Suppressor macrophage (primary cell): ENCODE data around the gene AMOTL1.

Experiments used
- DNase-seq, 4 experiments: peaks; one replicate each; pipeline ENCODE4 v3.0.0-alpha.2; 2020 to 2022

AMOTL1 gene

GRCh38 chr11:94746721-94747120 is 21.4 kb upstream of the AMOTL1 start:
- no peak for DNase-seq

GRCh38 chr11:94747146-94747545 is 21.0 kb upstream of the AMOTL1 start:
- DNase-seq = peak in 3 of 4 experiments; percentile 9 to 27 (median 18)

- DNase-seq = no peak
Observed at GRCh38 chr11:94747601-94748041, 20.5 kb upstream of the AMOTL1 start.

- no peak for DNase-seq
Observed at GRCh38 chr11:94749369-94749768, 18.8 kb upstream of the AMOTL1 start.

- peak in 1 of 4 experiments; percentile 2 for DNase-seq
Observed at GRCh38 chr11:94750319-94751217, 17.6 kb upstream of the AMOTL1 start.

- no peak for DNase-seq
Observed at GRCh38 chr11:94751218-94751609, 16.9 kb upstream of the AMOTL1 start.

GRCh38 chr11:94751786-94752185 is 16.4 kb upstream of the AMOTL1 start:
- no peak for DNase-seq

GRCh38 chr11:94753630-94754029 is 14.5 kb upstream of the AMOTL1 start:
- no peak for DNase-seq

- DNase-seq = no peak
Observed at GRCh38 chr11:94754335-94754734, 13.8 kb upstream of the AMOTL1 start.

- DNase-seq = no peak
Observed at GRCh38 chr11:94754819-94755218, 13.3 kb upstream of the AMOTL1 start.

- no peak for DNase-seq
Observed at GRCh38 chr11:94755494-94755893, 12.7 kb upstream of the AMOTL1 start.

- peak in 2 of 4 experiments; percentile 17 to 21 for DNase-seq
Observed at GRCh38 chr11:94757037-94757735, 11.0 kb upstream of the AMOTL1 start.

- DNase-seq = no peak
Observed at GRCh38 chr11:94758666-94759065, 9.5 kb upstream of the AMOTL1 start.

GRCh38 chr11:94759522-94759921 is 8.6 kb upstream of the AMOTL1 start:
- DNase-seq = no peak

GRCh38 chr11:94760296-94760695 is 7.9 kb upstream of the AMOTL1 start:
- DNase-seq = no peak

- peak in 3 of 4 experiments; percentile 17 to 28 (median 25) for DNase-seq
Observed at GRCh38 chr11:94762208-94762607, 5.9 kb upstream of the AMOTL1 start.

- no peak for DNase-seq
Observed at GRCh38 chr11:94762995-94763394, 5.2 kb upstream of the AMOTL1 start.

- no peak for DNase-seq
Observed at GRCh38 chr11:94766713-94767206, 1.4 kb upstream of the AMOTL1 start.

- no peak for DNase-seq
Observed at GRCh38 chr11:94767291-94767690, 865 bp upstream of the AMOTL1 start.

GRCh38 chr11:94768602-94769541 is 716 bp downstream of the AMOTL1 start:
- DNase-seq = peak; percentile 8 to 52 (median 30)

- DNase-seq = no peak
Observed at GRCh38 chr11:94769880-94770279, 1.7 kb downstream of the AMOTL1 start.

GRCh38 chr11:94770563-94771120 is 2.5 kb downstream of the AMOTL1 start:
- DNase-seq = no peak
